GM18520 (cell line): ENCODE results near the gene SNRPD2.

ENCODE experiments used
- ATAC-seq: cut with Tn5 transposase; IDR thresholded peaks from one replicate; pipeline ENCODE4 v1.9.1; 2021; ENCODE audit not compliant: unreplicated experiment

The SNRPD2 gene

GRCh38 chr19:45659096-45659729 lies 32.5 kb downstream of the SNRPD2 start:
- ATAC-seq = no peak

GRCh38 chr19:45657520-45658167 lies 34.1 kb downstream of the SNRPD2 start:
- no peak for ATAC-seq

- no peak for ATAC-seq
Measured at GRCh38 chr19:45655073-45655472, 36.7 kb downstream of the SNRPD2 start.

GRCh38 chr19:45653634-45654033 lies 38.1 kb downstream of the SNRPD2 start:
- no peak for ATAC-seq

GRCh38 chr19:45650722-45651121 lies 41.0 kb downstream of the SNRPD2 start:
- no peak for ATAC-seq

- ATAC-seq = no peak
Measured at GRCh38 chr19:45646345-45646698, 45.4 kb downstream of the SNRPD2 start.

- ATAC-seq = peak; percentile 25
Measured at GRCh38 chr19:45645631-45646344, 46.0 kb downstream of the SNRPD2 start.

GRCh38 chr19:45645068-45645630 lies 46.6 kb downstream of the SNRPD2 start:
- no peak for ATAC-seq

GRCh38 chr19:45643927-45644771 lies 47.6 kb downstream of the SNRPD2 start:
- no peak for ATAC-seq

GRCh38 chr19:45643024-45643926 lies 48.5 kb downstream of the SNRPD2 start:
- no peak for ATAC-seq

- ATAC-seq = peak; percentile 32
Measured at GRCh38 chr19:45641274-45642105, 50.3 kb downstream of the SNRPD2 start.

GRCh38 chr19:45640849-45641273 lies 50.9 kb downstream of the SNRPD2 start:
- no peak for ATAC-seq

- no peak for ATAC-seq
Measured at GRCh38 chr19:45638930-45639729, 52.6 kb downstream of the SNRPD2 start, which contains the start of gene EML2. Gene EML2, minus strand, starts transcription at chr19:45639397. Its CDS starts 21 bp downstream, at chr19:45639376.

GRCh38 chr19:45637890-45638667 lies 53.7 kb downstream of the SNRPD2 start:
- ATAC-seq = no peak
